HCT116 (cell line): ENCODE results near the gene CAMK2G.

ENCODE experiments used
- EZH2phosphoT487 ChIP-seq: fragments of 200-600 bp; IDR thresholded peaks from 2 replicates; pipeline ENCODE4 v1.6.1; 2018; ENCODE audit warnings: antibody characterized with exemption, borderline replicate concordance
- JUND ChIP-seq: IDR thresholded peaks from 2 replicates; pipeline ENCODE4 v1.6.1; 2012
- POLR2AphosphoS5 ChIP-seq: IDR thresholded peaks from 2 replicates; pipeline ENCODE4 v1.6.1; 2011; ENCODE audit warnings: mild to moderate bottlenecking, low read depth, low read length, moderate library complexity
- RAD21 ChIP-seq: IDR thresholded peaks from 2 replicates; pipeline ENCODE4 v1.6.1; 2012; ENCODE audit warnings: low read depth, mild to moderate bottlenecking
- TF ChIP-seq, protein P1 (sequence below), 3 experiments: fragments of 200-600 bp in 1 of 3; sonication (generic) in 1 of 3; IDR thresholded peaks in 2 of 3; conservative IDR thresholded peaks in 1 of 3; 2 replicates each; pipeline ENCODE4 v1.5.1; 2012 to 2017; ENCODE audit warnings: low read depth in 2 of 3, low read length in 2 of 3, antibody characterized with exemption in 1 of 3, borderline replicate concordance in 1 of 3, control low read depth in 1 of 3, mild to moderate bottlenecking in 1 of 3, mixed read lengths in 1 of 3, mixed run types in 1 of 3, moderate library complexity in 1 of 3; ENCODE audit not compliant: insufficient read depth in 1 of 3
- TF ChIP-seq, protein P2 (sequence below): IDR thresholded peaks from 2 replicates; pipeline ENCODE4 v1.6.1; 2012; ENCODE audit warnings: low read depth
- TF ChIP-seq, protein P3 (sequence below): IDR thresholded peaks from 2 replicates; pipeline ENCODE4 v1.6.1; 2012
- TF ChIP-seq, protein P4 (sequence below): IDR thresholded peaks from 2 replicates; pipeline ENCODE4 v1.6.1; 2012

DNA sequence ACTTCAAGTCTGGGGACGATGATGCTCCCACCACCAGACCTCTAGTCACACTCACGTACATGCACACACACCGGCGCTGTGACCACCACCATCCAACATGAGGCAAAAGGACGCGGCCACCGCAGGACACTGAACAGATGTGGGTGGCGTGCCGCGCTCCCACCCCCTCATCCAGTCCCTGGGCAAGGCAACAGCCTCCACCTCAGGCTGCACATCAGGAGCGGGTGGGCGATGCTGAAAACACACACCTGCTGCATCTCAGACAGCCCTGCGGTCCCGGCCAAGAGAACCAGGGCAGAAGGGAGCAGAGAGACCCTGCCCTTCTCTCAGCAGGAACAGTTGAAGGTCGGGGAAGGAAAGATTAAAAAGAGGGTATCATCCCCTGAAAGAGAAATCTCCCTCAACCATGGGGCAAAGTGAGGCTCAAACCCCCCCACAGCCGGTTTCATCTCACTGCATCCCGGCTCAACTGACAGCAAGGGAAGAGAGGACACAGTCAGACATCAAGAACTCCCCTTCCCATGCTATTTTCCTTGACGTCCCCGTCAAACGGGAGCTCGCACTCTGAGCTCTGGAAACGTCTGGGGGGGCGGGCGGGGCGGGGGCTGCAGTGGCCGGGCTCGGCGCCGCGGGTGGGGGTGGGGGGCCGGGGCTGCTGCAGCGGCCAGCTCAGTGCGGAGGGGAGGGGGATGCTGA is 1.1 kb downstream of the CAMK2G start:
- TF ChIP-seq, protein P1, sequence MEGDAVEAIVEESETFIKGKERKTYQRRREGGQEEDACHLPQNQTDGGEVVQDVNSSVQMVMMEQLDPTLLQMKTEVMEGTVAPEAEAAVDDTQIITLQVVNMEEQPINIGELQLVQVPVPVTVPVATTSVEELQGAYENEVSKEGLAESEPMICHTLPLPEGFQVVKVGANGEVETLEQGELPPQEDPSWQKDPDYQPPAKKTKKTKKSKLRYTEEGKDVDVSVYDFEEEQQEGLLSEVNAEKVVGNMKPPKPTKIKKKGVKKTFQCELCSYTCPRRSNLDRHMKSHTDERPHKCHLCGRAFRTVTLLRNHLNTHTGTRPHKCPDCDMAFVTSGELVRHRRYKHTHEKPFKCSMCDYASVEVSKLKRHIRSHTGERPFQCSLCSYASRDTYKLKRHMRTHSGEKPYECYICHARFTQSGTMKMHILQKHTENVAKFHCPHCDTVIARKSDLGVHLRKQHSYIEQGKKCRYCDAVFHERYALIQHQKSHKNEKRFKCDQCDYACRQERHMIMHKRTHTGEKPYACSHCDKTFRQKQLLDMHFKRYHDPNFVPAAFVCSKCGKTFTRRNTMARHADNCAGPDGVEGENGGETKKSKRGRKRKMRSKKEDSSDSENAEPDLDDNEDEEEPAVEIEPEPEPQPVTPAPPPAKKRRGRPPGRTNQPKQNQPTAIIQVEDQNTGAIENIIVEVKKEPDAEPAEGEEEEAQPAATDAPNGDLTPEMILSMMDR (IDR thresholded peaks at IDR 0.05 in 2 of 3, conservative IDR thresholded peaks at IDR 0.05 in 1 of 3; ENCODE audit: borderline replicate concordance in 1 of 3, insufficient read depth in 1 of 3, low read depth in 2 of 3, low read length in 2 of 3) = no peak
- TF ChIP-seq, protein P2, sequence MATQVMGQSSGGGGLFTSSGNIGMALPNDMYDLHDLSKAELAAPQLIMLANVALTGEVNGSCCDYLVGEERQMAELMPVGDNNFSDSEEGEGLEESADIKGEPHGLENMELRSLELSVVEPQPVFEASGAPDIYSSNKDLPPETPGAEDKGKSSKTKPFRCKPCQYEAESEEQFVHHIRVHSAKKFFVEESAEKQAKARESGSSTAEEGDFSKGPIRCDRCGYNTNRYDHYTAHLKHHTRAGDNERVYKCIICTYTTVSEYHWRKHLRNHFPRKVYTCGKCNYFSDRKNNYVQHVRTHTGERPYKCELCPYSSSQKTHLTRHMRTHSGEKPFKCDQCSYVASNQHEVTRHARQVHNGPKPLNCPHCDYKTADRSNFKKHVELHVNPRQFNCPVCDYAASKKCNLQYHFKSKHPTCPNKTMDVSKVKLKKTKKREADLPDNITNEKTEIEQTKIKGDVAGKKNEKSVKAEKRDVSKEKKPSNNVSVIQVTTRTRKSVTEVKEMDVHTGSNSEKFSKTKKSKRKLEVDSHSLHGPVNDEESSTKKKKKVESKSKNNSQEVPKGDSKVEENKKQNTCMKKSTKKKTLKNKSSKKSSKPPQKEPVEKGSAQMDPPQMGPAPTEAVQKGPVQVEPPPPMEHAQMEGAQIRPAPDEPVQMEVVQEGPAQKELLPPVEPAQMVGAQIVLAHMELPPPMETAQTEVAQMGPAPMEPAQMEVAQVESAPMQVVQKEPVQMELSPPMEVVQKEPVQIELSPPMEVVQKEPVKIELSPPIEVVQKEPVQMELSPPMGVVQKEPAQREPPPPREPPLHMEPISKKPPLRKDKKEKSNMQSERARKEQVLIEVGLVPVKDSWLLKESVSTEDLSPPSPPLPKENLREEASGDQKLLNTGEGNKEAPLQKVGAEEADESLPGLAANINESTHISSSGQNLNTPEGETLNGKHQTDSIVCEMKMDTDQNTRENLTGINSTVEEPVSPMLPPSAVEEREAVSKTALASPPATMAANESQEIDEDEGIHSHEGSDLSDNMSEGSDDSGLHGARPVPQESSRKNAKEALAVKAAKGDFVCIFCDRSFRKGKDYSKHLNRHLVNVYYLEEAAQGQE = no peak
- no peak for TF ChIP-seq EZH2phosphoT487
- TF ChIP-seq POLR2AphosphoS5 = no peak
- TF ChIP-seq, protein P3, sequence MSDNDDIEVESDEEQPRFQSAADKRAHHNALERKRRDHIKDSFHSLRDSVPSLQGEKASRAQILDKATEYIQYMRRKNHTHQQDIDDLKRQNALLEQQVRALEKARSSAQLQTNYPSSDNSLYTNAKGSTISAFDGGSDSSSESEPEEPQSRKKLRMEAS = no peak
- TF ChIP-seq, protein P4, sequence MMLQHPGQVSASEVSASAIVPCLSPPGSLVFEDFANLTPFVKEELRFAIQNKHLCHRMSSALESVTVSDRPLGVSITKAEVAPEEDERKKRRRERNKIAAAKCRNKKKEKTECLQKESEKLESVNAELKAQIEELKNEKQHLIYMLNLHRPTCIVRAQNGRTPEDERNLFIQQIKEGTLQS = no peak
- TF ChIP-seq RAD21 = no peak
- TF ChIP-seq JUND = no peak
